Heart left ventricle (tissue), 16 donors: ENCODE data around the gene PLAC8L1. TPM values are rescaled to one million over a fixed set of nuclear protein-coding genes. Genes with fewer than 3 reads are reported as not detected.
"Not testable (repeated sequence)": the region's sequence is repeated elsewhere in the genome, so short reads cannot be mapped to it uniquely, and the experiment has no call there.

Experiments used
- ATAC-seq, 4 donors: fragments of 200-7000 bp; cut with Tn5 transposase; one replicate each; pipeline ENCODE4 v1.9.1; 2020 to 2022; ENCODE audit warnings: moderate library complexity in 4 of 4, mild to moderate bottlenecking in 3 of 4, moderate number of reproducible peaks in 1 of 4
- DNase-seq, 5 donors: peaks; one replicate each; pipeline ENCODE4 v3.0.0-alpha.2; 2020
- H3K27ac ChIP-seq, 12 donors: fragments of 200-600 bp; sonication (generic) in 4 of 12; one replicate each; pipeline versions ENCODE4 v1.5.0 to v1.8.0; 2016 to 2022; ENCODE audit warnings: mild to moderate bottlenecking in 2 of 12
- H3K27me3 ChIP-seq, 9 donors: fragments of 200-600 bp; sonication (generic) in 2 of 9; one replicate each; pipeline versions ENCODE4 v1.5.1 to v1.8.0; 2016 to 2022; ENCODE audit warnings: mild to moderate bottlenecking in 3 of 9
- H3K36me3 ChIP-seq, 9 donors: fragments of 200-600 bp; sonication (generic) in 2 of 9; one replicate each; pipeline versions ENCODE4 v1.5.0 to v1.8.0; 2018 to 2022; ENCODE audit warnings: mild to moderate bottlenecking in 2 of 9
- H3K4me1 ChIP-seq, 12 donors: fragments of 200-600 bp; sonication (generic) in 4 of 12; one replicate each; pipeline versions ENCODE4 v1.5.0 to v1.8.0; 2016 to 2022; ENCODE audit warnings: mild to moderate bottlenecking in 3 of 12
- H3K4me3 ChIP-seq, 12 donors: fragments of 200-600 bp; sonication (generic) in 4 of 12; one replicate each; pipeline versions ENCODE4 v1.5.0 to v1.8.0; 2017 to 2022; ENCODE audit warnings: mild to moderate bottlenecking in 9 of 12, moderate library complexity in 4 of 12
- H3K9me3 ChIP-seq, 12 donors: fragments of 200-600 bp; sonication (generic) in 4 of 12; one replicate each; pipeline versions ENCODE4 v1.5.0 to v1.8.0; 2016 to 2022; ENCODE audit warnings: mild to moderate bottlenecking in 1 of 12
- POLR2A ChIP-seq, 2 donors: fragments of 450-650 bp; IDR thresholded peaks; one replicate each; pipeline ENCODE4 v1.6.1; 2017; ENCODE audit warnings: antibody characterized with exemption in 2 of 2, mild to moderate bottlenecking in 2 of 2, moderate library complexity in 2 of 2
- WGBS, 4 donors: extraction: QIAGEN DNeasy Blood & Tissue Kit in 2 of 4; methylation state at CpG; one replicate each; pipeline versions ENCODE4 v1.1.5 to v1.1.7; 2013 to 2018; 5-methylcytosine and 5-hydroxymethylcytosine counted together
- intact Hi-C, 10 donors: fragments of 100-400 bp; cut with DNase I; formaldehyde crosslinking; loops; one replicate each; pipeline versions ENCODE4 v1.11.1 to v1.14.2; 2022
- polyA plus RNA-seq, 2 donors: library from polyadenylated mRNA; stranded (reverse); fragments of 200-250 nt; gene quantifications; one replicate each; pipeline ENCODE4 v1.2.3, GENCODE V29; 2013
- total RNA-seq, 9 donors: library from RNA; depleted of rRNA in 2 of 9; stranded (reverse); fragments of >200 nt in 2 of 9; fragmentation: NEBNext Ultra II Directional in 3 of 9; extraction: Animal tissue kit (Norgen Biotek cat#: 25700) in 3 of 9; gene quantifications; one replicate each; pipeline versions ENCODE4 v1.1.0 to v1.2.4, GENCODE V29; 2016 to 2023
- TF ChIP-seq, protein P1 (sequence below), 12 donors: fragments of 200-600 bp; sonication (generic) in 4 of 12; IDR thresholded peaks; one replicate each; pipeline versions ENCODE4 v1.5.0 to v1.8.0; 2018 to 2022; ENCODE audit warnings: antibody characterized with exemption in 12 of 12, mild to moderate bottlenecking in 5 of 12
- donor health status: ischemic (EF 13 %, LVEDD 7.1; RV severe dilation, severe dysfunction).
- donor health status: healthy with polysubstance abuse.
- donor health status: DM: no; HTN: yes; CAD: no.
- donor health status: DM: no; HTN: no; CAD: no.
- donor health status: ischemic (EF 25% LVEDD 6.9; RV normal size, moderate dysfunction).
- donor health status: ischemic (EF 25% LVEDD 5.7; RV mildly dilated, moderate dysfunction).
- donor health status: healthy.
- donor health status: DM: yes; HTN: yes; CAD: no.
- donor health status: ischemic (EF 35%, LVEDD 5.7; RV mildly dilated, moderate dysfunction).
- donor health status: nonischemic (EF 11% LVEDD 7.7; RV severe dilation, severe dysfunction).
- donor health status: DM: yes; HTN: yes; CAD: no.
- donor health status: PGD.
- donor health status: ischemic (EF 29% LVEDD 5.4; RV normal size, mild dysfunction).
- donor health status: nonischemic (EF 23%, LVEDD 6.1; RV moderate dilation, normal function).

PLAC8L1 gene
- total and polyA plus RNA-seq, 11 donors, result 0.59 TPM; not detected in 10

DNA sequence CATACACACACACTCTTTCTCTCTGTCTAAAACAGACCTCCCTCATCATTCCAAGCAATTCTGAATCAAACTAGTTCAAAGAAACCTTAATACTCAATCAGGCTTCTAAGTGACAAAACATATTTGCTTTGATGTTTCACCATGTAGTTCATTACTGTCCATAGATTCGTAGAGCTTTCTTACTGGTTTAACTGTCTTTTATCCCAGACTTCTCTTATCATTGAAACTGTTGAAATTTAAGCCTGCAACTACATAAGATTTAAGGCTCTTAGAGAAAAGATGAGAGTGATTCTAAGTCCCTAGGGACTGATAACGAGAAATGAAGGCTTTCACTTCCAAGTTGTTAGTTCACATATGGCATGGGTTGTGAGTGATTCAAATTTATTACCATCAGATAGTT lies 11.0 kb upstream of the PLAC8L1 start:
- peaks cover 0 to 100% (median 62%) of the 10 kb centered on the region in 9 donors for H3K36me3 ChIP-seq
- DNase-seq, result no peak
- intact Hi-C loops, result loop anchor here in 1 of 10 donors (10.0 kb wide), 1 partner anchor 422 kb away; no protein-coding TSS in a partner anchor

DNA sequence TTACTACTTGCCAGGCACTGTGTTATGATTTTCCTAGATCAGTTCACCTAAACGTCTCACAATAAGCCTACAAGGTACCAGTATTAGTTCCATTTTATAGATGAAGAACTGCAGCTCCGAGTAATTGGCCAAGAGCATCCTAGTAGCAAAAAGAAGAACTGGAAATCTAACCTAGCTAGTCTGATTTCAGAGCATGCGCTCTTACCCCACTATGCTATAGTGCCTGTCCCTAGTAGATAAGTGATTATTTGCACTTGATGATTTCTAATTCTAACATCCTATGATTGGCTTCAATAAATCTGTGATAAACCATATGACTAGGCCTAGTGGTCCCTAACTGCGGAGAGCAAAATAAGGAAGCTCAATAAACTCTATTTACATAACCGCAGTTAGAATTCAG lies 7.1 kb upstream of the PLAC8L1 start:
- no peaks in the 10 kb centered on the region for H3K9me3 ChIP-seq
- ATAC-seq (no peak), DNase-seq (no peak)
- intact Hi-C loops, result loop anchor here in 1 of 10 donors (10.0 kb wide), 1 partner anchor 418 kb away; no protein-coding TSS in a partner anchor
- H3K27ac ChIP-seq, result no peak overlapping the region
- H3K4me1 ChIP-seq, result peaks cover 0 to 15% (median 3%) of the 10 kb centered on the region in 12 donors
- no peak overlapping the region for H3K4me3 ChIP-seq
- no peak for TF ChIP-seq POLR2A (IDR thresholded peaks at IDR 0.05)
- TF ChIP-seq, protein P1, sequence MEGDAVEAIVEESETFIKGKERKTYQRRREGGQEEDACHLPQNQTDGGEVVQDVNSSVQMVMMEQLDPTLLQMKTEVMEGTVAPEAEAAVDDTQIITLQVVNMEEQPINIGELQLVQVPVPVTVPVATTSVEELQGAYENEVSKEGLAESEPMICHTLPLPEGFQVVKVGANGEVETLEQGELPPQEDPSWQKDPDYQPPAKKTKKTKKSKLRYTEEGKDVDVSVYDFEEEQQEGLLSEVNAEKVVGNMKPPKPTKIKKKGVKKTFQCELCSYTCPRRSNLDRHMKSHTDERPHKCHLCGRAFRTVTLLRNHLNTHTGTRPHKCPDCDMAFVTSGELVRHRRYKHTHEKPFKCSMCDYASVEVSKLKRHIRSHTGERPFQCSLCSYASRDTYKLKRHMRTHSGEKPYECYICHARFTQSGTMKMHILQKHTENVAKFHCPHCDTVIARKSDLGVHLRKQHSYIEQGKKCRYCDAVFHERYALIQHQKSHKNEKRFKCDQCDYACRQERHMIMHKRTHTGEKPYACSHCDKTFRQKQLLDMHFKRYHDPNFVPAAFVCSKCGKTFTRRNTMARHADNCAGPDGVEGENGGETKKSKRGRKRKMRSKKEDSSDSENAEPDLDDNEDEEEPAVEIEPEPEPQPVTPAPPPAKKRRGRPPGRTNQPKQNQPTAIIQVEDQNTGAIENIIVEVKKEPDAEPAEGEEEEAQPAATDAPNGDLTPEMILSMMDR (IDR thresholded peaks at IDR 0.05), result no peak
- H3K36me3 ChIP-seq, result peaks cover 0 to 61% (median 25%) of the 10 kb centered on the region in 9 donors
- 80 to 98% (median 96%) methylated on average over 5 of the region's 5 CpGs for WGBS, 4 donors
- H3K27me3 ChIP-seq, result no peaks in the 10 kb centered on the region

More for the DNA sequence above, 11.0 kb upstream of the PLAC8L1 start:
- H3K4me3 ChIP-seq, result no peak overlapping the region
- H3K27me3 ChIP-seq, result no peaks in the 10 kb centered on the region
- no peak overlapping the region for H3K27ac ChIP-seq
- H3K9me3 ChIP-seq, result no peaks in the 10 kb centered on the region
- ATAC-seq, result no peak
- no peak for TF ChIP-seq POLR2A (IDR thresholded peaks at IDR 0.05)
- TF ChIP-seq, protein P1 (IDR thresholded peaks at IDR 0.05), result no peak
- 53 to 76% (median 72%) methylated on average over 2 of the region's 2 CpGs for WGBS, 4 donors
- peaks cover 0 to 14% (median 3%) of the 10 kb centered on the region in 12 donors for H3K4me1 ChIP-seq

DNA sequence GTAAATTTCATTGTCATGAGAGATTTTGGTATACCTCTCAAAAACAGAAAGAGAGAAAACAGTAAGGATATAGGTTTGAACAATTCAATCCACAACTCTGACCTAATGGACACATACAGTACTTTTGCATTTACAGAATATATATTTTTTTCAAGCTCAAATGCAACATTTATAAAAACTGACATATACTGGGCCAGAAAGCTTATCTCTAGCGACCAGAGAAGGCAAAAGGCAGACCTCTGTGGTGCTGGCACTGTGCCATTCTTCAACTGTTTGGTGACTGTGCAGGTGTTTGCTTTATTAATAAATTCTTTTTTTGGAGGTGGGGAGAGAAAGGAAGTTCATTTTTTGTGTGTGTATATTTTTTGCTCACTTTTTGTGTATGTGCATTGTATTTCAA lies 6.0 kb upstream of the PLAC8L1 start:
- DNase-seq (no peak), ATAC-seq (no peak)
- peaks cover 0 to 51% (median 25%) of the 10 kb centered on the region in 9 donors for H3K36me3 ChIP-seq
- TF ChIP-seq POLR2A (IDR thresholded peaks at IDR 0.05), result no peak
- TF ChIP-seq, protein P1 (IDR thresholded peaks at IDR 0.05), result no peak
- H3K27me3 ChIP-seq, result no peaks in the 10 kb centered on the region
- peaks cover 0 to 4% (median 0%) of the 10 kb centered on the region in 12 donors for H3K4me1 ChIP-seq
- no peaks in the 10 kb centered on the region for H3K9me3 ChIP-seq
- H3K27ac ChIP-seq, result no peak overlapping the region
- 31 to 49% (median 33%) methylated on average over 1 of the region's 1 CpG for WGBS, 4 donors
- intact Hi-C loops, result loop anchor here in 1 of 10 donors (10.0 kb wide), 1 partner anchor 417 kb away; no protein-coding TSS in a partner anchor
- H3K4me3 ChIP-seq, result no peak overlapping the region

DNA sequence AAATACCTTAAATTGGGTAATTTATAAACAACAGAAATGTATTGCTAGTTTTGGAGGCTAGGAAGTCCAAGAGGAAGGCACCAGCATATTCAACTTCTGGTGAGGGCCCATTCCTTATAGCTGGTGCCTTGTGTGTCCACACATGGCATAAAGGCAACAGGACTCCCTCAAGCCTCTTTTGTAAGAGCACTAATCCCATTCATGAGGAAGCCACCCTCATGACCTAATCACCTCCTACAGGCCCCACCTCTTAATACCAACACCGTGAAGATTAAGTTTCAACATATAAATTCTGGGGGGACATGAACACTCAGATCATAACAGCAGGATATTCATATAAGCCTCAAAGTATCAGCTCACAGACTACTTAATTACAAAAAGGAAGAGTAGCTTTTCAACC lies 4.0 kb upstream of the PLAC8L1 start:
- DNase-seq, result no peak
- TF ChIP-seq POLR2A (IDR thresholded peaks at IDR 0.05), result no peak
- TF ChIP-seq, protein P1 (IDR thresholded peaks at IDR 0.05), result no peak
- Histone ChIP-seq H3K27ac (no peak overlapping the region), H3K27me3 (no peaks in the 10 kb centered on the region), H3K36me3 (peaks cover 0 to 30% (median 21%) of the 10 kb centered on the region in 9 donors), H3K4me1 (peaks cover 0 to 4% (median 0%) of the 10 kb centered on the region in 12 donors), H3K9me3 (no peaks in the 10 kb centered on the region), H3K4me3 (no peak overlapping the region)
- WGBS, 4 donors, result 87 to 94% (median 92%) methylated on average over 1 of the region's 1 CpG
- intact Hi-C loops, result no loop called here
- no peak for ATAC-seq

DNA sequence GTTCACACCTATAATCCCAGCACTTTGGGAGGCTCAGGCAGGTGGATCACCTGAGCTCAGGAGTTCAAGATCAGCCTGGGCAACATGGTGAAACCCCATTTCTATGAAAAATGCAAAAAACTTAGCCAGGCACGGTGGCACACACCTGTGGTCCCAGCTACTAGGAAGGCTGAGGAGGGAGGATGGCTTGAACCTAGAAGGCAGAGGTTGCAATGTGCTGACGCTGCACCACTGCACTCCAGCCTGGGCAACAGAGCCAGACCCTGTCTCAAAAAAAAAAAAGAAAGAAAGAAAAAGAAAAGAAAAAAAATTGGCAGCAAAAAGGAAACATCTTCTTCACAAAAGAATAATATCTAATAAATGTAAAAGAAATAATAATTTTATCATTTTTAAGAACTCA lies 3.5 kb upstream of the PLAC8L1 start:
- H3K9me3 ChIP-seq, DNase-seq, H3K4me1 ChIP-seq, H3K27ac ChIP-seq, H3K27me3 ChIP-seq, H3K4me3 ChIP-seq, ATAC-seq, intact Hi-C loops: not testable (repeated sequence)
- H3K36me3 ChIP-seq, result peaks cover 0 to 25% (median 16%) of the 10 kb centered on the region in 9 donors
- 86 to 98% (median 95%) methylated on average over 2 of the region's 2 CpGs for WGBS, 4 donors
